Natural killer cell (primary cell): ENCODE data around the gene PDE5A. TPM values are rescaled to one million over a fixed set of nuclear protein-coding genes. Genes with fewer than 3 reads are reported as not detected.
A peak's percentile ranks its signal among the peaks of the same experiment; 100 is the strongest.

Experiments
- ATAC-seq, 3 donors: fragments of 150-1000 bp in 2 of 3; fragments of 200-7000 bp in 1 of 3; cut with Tn5 transposase; 1 replicate in 1 of 3; 2 replicates in 2 of 3; pipeline ENCODE4 v1.10.0; 2021; ENCODE audit warnings: mild to moderate bottlenecking in 2 of 3, moderate library complexity in 2 of 3
- DNase-seq, 2 donors: peaks; one replicate each; pipeline versions ENCODE4 v3.0.0 to v3.0.0-alpha.2; 2013 to 2021; ENCODE audit warnings: mixed read lengths in 1 of 2
- H3K27ac ChIP-seq: one replicate; pipeline ENCODE4 v1.5.1; 2013; ENCODE audit warnings: mild to moderate bottlenecking, low read length
- H3K27me3 ChIP-seq: one replicate; pipeline ENCODE4 v1.6.1; 2013; ENCODE audit warnings: low read length; ENCODE audit not compliant: control insufficient read depth, insufficient read depth
- H3K36me3 ChIP-seq: one replicate; pipeline ENCODE4 v1.6.1; 2013; ENCODE audit warnings: low read length; ENCODE audit not compliant: control insufficient read depth, insufficient read depth
- H3K4me1 ChIP-seq: one replicate; pipeline ENCODE4 v1.6.1; 2013; ENCODE audit warnings: low read length; ENCODE audit not compliant: control insufficient read depth, insufficient read depth
- H3K4me3 ChIP-seq: one replicate; pipeline ENCODE4 v1.5.1; 2013; ENCODE audit warnings: low read length
- H3K9me3 ChIP-seq: one replicate; pipeline ENCODE4 v1.6.1; 2013; ENCODE audit warnings: low read length; ENCODE audit not compliant: control insufficient read depth, insufficient read depth
- H3K27ac Mint-ChIP-seq, 2 donors: one replicate each; pipeline ENCODE4 v1.8.0; 2022; ENCODE audit warnings: mild to moderate bottlenecking in 2 of 2, mixed read lengths in 2 of 2, moderate library complexity in 1 of 2
- H3K27me3 Mint-ChIP-seq, 2 donors: one replicate each; pipeline ENCODE4 v1.8.0; 2022; ENCODE audit warnings: low read depth in 2 of 2, mixed read lengths in 2 of 2
- H3K36me3 Mint-ChIP-seq: one replicate; pipeline ENCODE4 v1.8.0; 2022; ENCODE audit warnings: mixed read lengths
- H3K4me1 Mint-ChIP-seq, 2 donors: one replicate each; pipeline ENCODE4 v1.8.0; 2022; ENCODE audit warnings: mixed read lengths in 2 of 2
- H3K4me3 Mint-ChIP-seq: one replicate; pipeline ENCODE4 v1.8.0; 2022; ENCODE audit warnings: mild to moderate bottlenecking, moderate library complexity, mixed read lengths
- H3K9me3 Mint-ChIP-seq, 2 donors: one replicate each; pipeline ENCODE4 v1.8.0; 2022; ENCODE audit warnings: mixed read lengths in 2 of 2
- CTCF ChIP-seq: fragments of 200-600 bp; IDR thresholded peaks from one replicate; pipeline ENCODE4 v1.8.0; 2022; ENCODE audit warnings: antibody characterized with exemption
- WGBS: methylation state at CpG from one replicate; pipeline ENCODE4 v1.1.7; 2013; ENCODE audit warnings: missing lambda C conversion rate; ENCODE audit not compliant: insufficient coverage; 5-methylcytosine and 5-hydroxymethylcytosine counted together
- intact Hi-C: fragments of 100-400 bp; cut with micrococcal nuclease; formaldehyde crosslinking; loops from one replicate; pipeline ENCODE4 v1.14.2; 2022
- total RNA-seq, 4 donors: library from RNA; stranded (reverse); fragments of 120-200 nt in 1 of 4; gene quantifications; one replicate each; pipeline versions ENCODE4 v1.2.3 to v1.2.4, GENCODE V29; 2013 to 2022

PDE5A gene
- total RNA-seq, 3 donors from 2014 or later (not counting 1 experiment from before 2014, with no cell fraction given), result 2.1 to 4.0 (median 2.5) TPM

DNA sequence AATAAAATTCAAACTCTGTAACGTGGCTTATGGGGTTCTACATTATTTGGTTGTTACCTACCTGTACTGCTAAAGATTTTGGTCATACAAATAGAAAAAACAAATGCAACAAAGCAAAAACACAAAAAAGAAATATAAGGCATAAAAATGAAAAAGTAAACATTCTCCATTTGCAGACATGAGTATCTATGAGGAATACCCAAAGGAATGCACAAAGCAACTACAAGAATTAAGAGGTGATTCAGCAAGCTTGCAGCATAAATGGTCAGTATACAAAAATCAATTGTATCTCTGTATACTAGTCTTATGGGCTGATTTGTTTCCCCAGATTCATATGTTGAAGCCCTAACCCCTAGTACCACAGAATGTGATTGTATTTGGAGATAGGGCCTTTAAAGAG, 3.6 kb upstream of the PDE5A start:
- TF ChIP-seq CTCF, result no peak

GRCh38 chr4:119629142-119629471, 503 bp upstream of the PDE5A start:
- no peak for TF ChIP-seq CTCF
- Histone ChIP-seq H3K36me3 (no peaks in the 10 kb centered on the region), H3K4me1 (peaks cover 23% of the 10 kb centered on the region), H3K27ac (no peak overlapping the region), H3K9me3 (no peaks in the 10 kb centered on the region), H3K4me3 (peak overlapping the region; percentile 40), H3K27me3 (peaks cover 16% of the 10 kb centered on the region)
- peaks cover 32 to 37% of the 10 kb centered on the region in 2 donors for H3K27me3 Mint-ChIP-seq
- intact Hi-C loops, result loop anchor here (5.0 kb wide), 1 partner anchor 423 kb away; no protein-coding TSS in a partner anchor
- H3K36me3 Mint-ChIP-seq, result no peaks in the 10 kb centered on the region
- H3K27ac Mint-ChIP-seq, result peak overlapping the region in 1 of 2 donors; percentile 72
- H3K4me1 Mint-ChIP-seq, result peaks cover 15 to 26% of the 10 kb centered on the region in 2 donors
- no peaks in the 10 kb centered on the region for H3K9me3 Mint-ChIP-seq
- DNase-seq (no peak), ATAC-seq (peak; percentile 15 to 35 (median 24))
- 1% methylated on average over 11 of the region's 12 CpGs for WGBS
- peak overlapping the region; percentile 83 for H3K4me3 Mint-ChIP-seq

More for the DNA sequence above, 3.6 kb upstream of the PDE5A start:
- H3K4me1 ChIP-seq, result peaks cover 18% of the 10 kb centered on the region
- H3K27ac ChIP-seq, result no peak overlapping the region
- H3K36me3 Mint-ChIP-seq, result no peaks in the 10 kb centered on the region
- H3K4me3 ChIP-seq, result no peak overlapping the region
- no peaks in the 10 kb centered on the region for H3K36me3 ChIP-seq
- no peaks in the 10 kb centered on the region for H3K9me3 Mint-ChIP-seq
- H3K9me3 ChIP-seq, result no peaks in the 10 kb centered on the region
- no peak for DNase-seq
- peaks cover 31 to 33% of the 10 kb centered on the region in 2 donors for H3K27me3 Mint-ChIP-seq
- no peak overlapping the region for H3K27ac Mint-ChIP-seq
- ATAC-seq, result no peak
- H3K4me1 Mint-ChIP-seq, result peaks cover 6 to 18% of the 10 kb centered on the region in 2 donors
- H3K27me3 ChIP-seq, result peaks cover 4% of the 10 kb centered on the region
- 67% methylated on average over 1 of the region's 1 CpG for WGBS
- H3K4me3 Mint-ChIP-seq, result no peak overlapping the region
- intact Hi-C loops, result no loop called here

- no peaks in the 10 kb centered on the region for H3K36me3 Mint-ChIP-seq
These were observed 1.0 kb downstream of the PDE5A start for GRCh38 chr4:119627267-119628255.

More at GRCh38 chr4:119627267-119628255, 1.0 kb downstream of the PDE5A start:
- WGBS, result under 1% methylated on average over 90 of the region's 90 CpGs
- peak overlapping the region; percentile 50 for H3K4me3 ChIP-seq
- H3K4me1 ChIP-seq, result peaks cover 23% of the 10 kb centered on the region
- H3K27me3 ChIP-seq, result peaks cover 16% of the 10 kb centered on the region
- DNase-seq, result peak; percentile 33 to 78
- intact Hi-C loops, result loop anchor here (5.0 kb wide), 1 partner anchor 425 kb away; no protein-coding TSS in a partner anchor
- no peaks in the 10 kb centered on the region for H3K9me3 ChIP-seq
- H3K27ac ChIP-seq, result no peak overlapping the region
- peaks cover 29 to 33% of the 10 kb centered on the region in 2 donors for H3K27me3 Mint-ChIP-seq
- no peaks in the 10 kb centered on the region for H3K36me3 ChIP-seq
- ATAC-seq, result peak; percentile 53 to 71 (median 66)
- TF ChIP-seq CTCF, result peak; percentile 42
- H3K9me3 Mint-ChIP-seq, result no peaks in the 10 kb centered on the region
- peaks cover 15 to 26% of the 10 kb centered on the region in 2 donors for H3K4me1 Mint-ChIP-seq
- H3K27ac Mint-ChIP-seq, result peak overlapping the region in 1 of 2 donors; percentile 72
- peak overlapping the region; percentile 91 for H3K4me3 Mint-ChIP-seq
